WERI-Rb-1 (cell line): ENCODE measurements around the gene BTBD17.

Experiments used
- DNase-seq: peaks from one replicate; pipeline ENCODE4 v3.0.0-alpha.2; 2020
- H3K27ac ChIP-seq: fragments of 250-450 bp; sonication (Bioruptor Pico); 2 replicates; pipeline ENCODE4 v1.5.1; 2020; ENCODE audit warnings: mild to moderate bottlenecking, moderate library complexity
- H3K27me3 ChIP-seq: fragments of 250-450 bp; sonication (Bioruptor Pico); 2 replicates; pipeline ENCODE4 v1.5.1; 2021; ENCODE audit warnings: mild to moderate bottlenecking, low read depth, moderate library complexity; ENCODE audit not compliant: insufficient read depth, severe bottlenecking
- H3K36me3 ChIP-seq: fragments of 250-450 bp; sonication (Bioruptor Pico); 2 replicates; pipeline ENCODE4 v1.5.1; 2020; ENCODE audit warnings: mild to moderate bottlenecking, moderate library complexity
- H3K4me3 ChIP-seq: 2 replicates; pipeline ENCODE4 v1.5.1; 2011; ENCODE audit warnings: low read depth, mild to moderate bottlenecking, control low read depth, low read length
- H3K9me3 ChIP-seq: fragments of 250-450 bp; sonication (Bioruptor Pico); 2 replicates; pipeline ENCODE4 v1.5.1; 2021; ENCODE audit warnings: mild to moderate bottlenecking, moderate library complexity; ENCODE audit not compliant: severe bottlenecking
- CTCF ChIP-seq: IDR thresholded peaks from 2 replicates; pipeline ENCODE4 v1.5.1; 2011; ENCODE audit warnings: low read depth, mild to moderate bottlenecking, control low read depth, inconsistent platforms, low read length

Gene BTBD17

GRCh38 chr17:74373838-74374606 lies 12.4 kb upstream of the BTBD17 start:
- DNase-seq, result peak; percentile 76
- peak overlapping the region; percentile 12 for H3K27ac ChIP-seq
- no peaks in the 10 kb centered on the region for H3K27me3 ChIP-seq
- no peak for TF ChIP-seq CTCF
- H3K36me3 ChIP-seq, result no peaks in the 10 kb centered on the region
- no peak overlapping the region for H3K4me3 ChIP-seq
- H3K9me3 ChIP-seq, result no peaks in the 10 kb centered on the region

GRCh38 chr17:74372426-74372825 lies 10.8 kb upstream of the BTBD17 start:
- Histone ChIP-seq H3K27ac (no peak overlapping the region), H3K27me3 (no peaks in the 10 kb centered on the region), H3K4me3 (no peak overlapping the region), H3K36me3 (no peaks in the 10 kb centered on the region), H3K9me3 (no peaks in the 10 kb centered on the region)
- DNase-seq, result no peak
- no peak for TF ChIP-seq CTCF

- no peak for TF ChIP-seq CTCF
- no peak for DNase-seq
- no peaks in the 10 kb centered on the region for H3K36me3 ChIP-seq
- no peak overlapping the region for H3K27ac ChIP-seq
- no peaks in the 10 kb centered on the region for H3K27me3 ChIP-seq
- H3K9me3 ChIP-seq, result no peaks in the 10 kb centered on the region
- no peak overlapping the region for H3K4me3 ChIP-seq
Measured at GRCh38 chr17:74371653-74372147, 10.0 kb upstream of the BTBD17 start.

- Histone ChIP-seq H3K4me3 (no peak overlapping the region), H3K27ac (no peak overlapping the region), H3K9me3 (no peaks in the 10 kb centered on the region), H3K36me3 (no peaks in the 10 kb centered on the region), H3K27me3 (no peaks in the 10 kb centered on the region)
- no peak for TF ChIP-seq CTCF
- no peak for DNase-seq
Measured at GRCh38 chr17:74369665-74370490, 8.2 kb upstream of the BTBD17 start.

GRCh38 chr17:74369221-74369620 lies 7.6 kb upstream of the BTBD17 start:
- H3K27ac ChIP-seq, result no peak overlapping the region
- DNase-seq, result peak; percentile 59
- no peaks in the 10 kb centered on the region for H3K27me3 ChIP-seq

More at GRCh38 chr17:74369221-74369620, 7.6 kb upstream of the BTBD17 start:
- TF ChIP-seq CTCF, result no peak
- Histone ChIP-seq H3K36me3 (no peaks in the 10 kb centered on the region), H3K4me3 (no peak overlapping the region), H3K9me3 (no peaks in the 10 kb centered on the region)
